ENCODE data around the gene GLCCI1. TPM values are rescaled to one million over a fixed set of nuclear protein-coding genes. Genes with fewer than 3 reads are reported as not detected.

GLCCI1 gene
- total RNA-seq, 1 experiment from 2014 or later: 4.6 TPM

- Histone ChIP-seq H3K36me3 (ENCODE audit: control insufficient read depth in 1 of 2, insufficient read depth in 2 of 2, low read length in 2 of 2) (no peaks in the 10 kb centered on the region), H3K27me3 (ENCODE audit: insufficient read depth, low read length) (no peaks in the 10 kb centered on the region), H2AFZ (ENCODE audit: low read depth, low read length, poor library complexity, severe bottlenecking) (no peak overlapping the region), H3K9ac (ENCODE audit: low read length) (no peak overlapping the region), H4K20me1 (ENCODE audit: insufficient read depth) (no peaks in the 10 kb centered on the region), H3K79me2 (ENCODE audit: insufficient read depth, low read length) (no peaks in the 10 kb centered on the region), H3K27ac (ENCODE audit: low read depth, low read length) (no peak overlapping the region), H3K9me2 (ENCODE audit: insufficient read depth) (no peaks in the 10 kb centered on the region), H3K4me1 (ENCODE audit: control insufficient read depth in 1 of 2, insufficient read depth in 2 of 2, low read length in 2 of 2) (no peaks in the 10 kb centered on the region), H3K4me2 (ENCODE audit: low read length) (no peak overlapping the region), H3K4me3 (replicated peaks in 1 of 2; ENCODE audit: low read depth in 1 of 2, low read length in 2 of 2) (no peak overlapping the region), H3K9me3 (ENCODE audit: control insufficient read depth in 1 of 2, insufficient read depth in 1 of 2, low read depth in 1 of 2, low read length in 2 of 2) (no peaks in the 10 kb centered on the region)
- intact Hi-C loops (cut with micrococcal nuclease): no loop called here
- DNase-seq (ENCODE audit: low read depth, low spot score): no peak
- ChIA-PET POLR2A (no interaction called here), RAD21 (ENCODE audit: low non-redundant PET in 1 of 2, low total read pairs in 2 of 2, uncharacterized antibody in 2 of 2, unreplicated experiment in 2 of 2) (no interaction called here), CTCF (no interaction called here)
- no peak for TF ChIP-seq EZH2phosphoT487 (IDR thresholded peaks at IDR 0.05; ENCODE audit: borderline replicate concordance)
- no peak for TF ChIP-seq EZH2 (IDR thresholded peaks at IDR 0.05)
- no peak for TF ChIP-seq EGR1 (IDR thresholded peaks at IDR 0.05; ENCODE audit: low read depth)
- TF ChIP-seq YY1 (IDR thresholded peaks at IDR 0.05; ENCODE audit: extremely low read depth, insufficient replicate concordance, low read depth, low read length): no peak
- TF ChIP-seq CBX3 (IDR thresholded peaks at IDR 0.05; ENCODE audit: low read depth): no peak
- TF ChIP-seq, protein P1, sequence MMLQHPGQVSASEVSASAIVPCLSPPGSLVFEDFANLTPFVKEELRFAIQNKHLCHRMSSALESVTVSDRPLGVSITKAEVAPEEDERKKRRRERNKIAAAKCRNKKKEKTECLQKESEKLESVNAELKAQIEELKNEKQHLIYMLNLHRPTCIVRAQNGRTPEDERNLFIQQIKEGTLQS (IDR thresholded peaks at IDR 0.05): no peak
- TF ChIP-seq, protein P2, sequence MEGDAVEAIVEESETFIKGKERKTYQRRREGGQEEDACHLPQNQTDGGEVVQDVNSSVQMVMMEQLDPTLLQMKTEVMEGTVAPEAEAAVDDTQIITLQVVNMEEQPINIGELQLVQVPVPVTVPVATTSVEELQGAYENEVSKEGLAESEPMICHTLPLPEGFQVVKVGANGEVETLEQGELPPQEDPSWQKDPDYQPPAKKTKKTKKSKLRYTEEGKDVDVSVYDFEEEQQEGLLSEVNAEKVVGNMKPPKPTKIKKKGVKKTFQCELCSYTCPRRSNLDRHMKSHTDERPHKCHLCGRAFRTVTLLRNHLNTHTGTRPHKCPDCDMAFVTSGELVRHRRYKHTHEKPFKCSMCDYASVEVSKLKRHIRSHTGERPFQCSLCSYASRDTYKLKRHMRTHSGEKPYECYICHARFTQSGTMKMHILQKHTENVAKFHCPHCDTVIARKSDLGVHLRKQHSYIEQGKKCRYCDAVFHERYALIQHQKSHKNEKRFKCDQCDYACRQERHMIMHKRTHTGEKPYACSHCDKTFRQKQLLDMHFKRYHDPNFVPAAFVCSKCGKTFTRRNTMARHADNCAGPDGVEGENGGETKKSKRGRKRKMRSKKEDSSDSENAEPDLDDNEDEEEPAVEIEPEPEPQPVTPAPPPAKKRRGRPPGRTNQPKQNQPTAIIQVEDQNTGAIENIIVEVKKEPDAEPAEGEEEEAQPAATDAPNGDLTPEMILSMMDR (IDR thresholded peaks at IDR 0.05 in 2 of 3, conservative IDR thresholded peaks at IDR 0.05 in 1 of 3; ENCODE audit: borderline replicate concordance in 1 of 3, insufficient read depth in 1 of 3, low read depth in 2 of 3, low read length in 2 of 3): no peak
- no peak for TF ChIP-seq JUND (IDR thresholded peaks at IDR 0.05)
- no peak for TF ChIP-seq TCF7L2 (IDR thresholded peaks at IDR 0.05; ENCODE audit: borderline replicate concordance, extremely low read depth, insufficient read depth, insufficient read length)
- TF ChIP-seq SIN3A (IDR thresholded peaks at IDR 0.05; ENCODE audit: low read depth): no peak
- TF ChIP-seq POLR2A (IDR thresholded peaks at IDR 0.05; ENCODE audit: borderline replicate concordance, extremely low read depth, insufficient read depth, insufficient read length): no peak
- no peak for TF ChIP-seq REST (IDR thresholded peaks at IDR 0.05; ENCODE audit: low read depth)
- TF ChIP-seq, protein P3, sequence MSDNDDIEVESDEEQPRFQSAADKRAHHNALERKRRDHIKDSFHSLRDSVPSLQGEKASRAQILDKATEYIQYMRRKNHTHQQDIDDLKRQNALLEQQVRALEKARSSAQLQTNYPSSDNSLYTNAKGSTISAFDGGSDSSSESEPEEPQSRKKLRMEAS (IDR thresholded peaks at IDR 0.05): no peak
- no peak for TF ChIP-seq POLR2AphosphoS5 (IDR thresholded peaks at IDR 0.05; ENCODE audit: low read depth, low read length)
- no peak for TF ChIP-seq SP1 (IDR thresholded peaks at IDR 0.05; ENCODE audit: low read depth)
- no TSS peak for BruUV-seq (replicated peaks)
- no peak for ATAC-seq
Observed at GRCh38 chr7:8134089-8134733, 165.6 kb downstream of the GLCCI1 start.

Measured in HCT116 (cell line).